ENCODE results near the gene ENO3.

DNA sequence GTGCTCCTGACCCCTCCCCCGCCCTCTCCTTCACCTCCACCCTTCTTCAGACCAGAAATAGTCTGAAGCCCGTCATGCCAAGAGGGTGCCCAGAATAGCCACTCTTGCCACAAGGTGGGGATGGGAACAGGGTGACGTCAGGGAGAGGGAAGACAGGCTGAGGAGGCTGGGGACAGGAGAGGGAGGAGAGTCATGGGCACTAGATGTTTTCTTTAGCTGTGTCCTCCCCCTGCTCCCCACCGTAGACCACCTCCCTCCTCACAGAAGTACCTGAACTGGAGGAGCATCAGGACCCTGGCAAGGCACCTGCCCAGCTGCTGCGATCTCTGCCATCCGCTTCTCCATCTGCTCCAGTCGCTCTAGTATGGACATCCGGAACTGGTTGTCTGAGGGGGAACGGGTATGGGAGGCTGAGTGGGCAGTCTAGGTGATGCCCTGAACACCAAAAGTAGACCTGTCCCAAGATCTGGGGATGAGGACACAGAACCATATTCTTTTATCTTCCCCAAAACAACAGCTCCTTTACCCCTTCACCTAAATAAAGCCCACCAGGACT lies 23.3 kb downstream of the ENO3 start:
- no peak for TF ChIP-seq GABPA (IDR thresholded peaks at IDR 0.05; ENCODE audit: low read depth)
- no peak for TF ChIP-seq POLR2AphosphoS5 (IDR thresholded peaks at IDR 0.05; ENCODE audit: low read depth, low read length)
- TF ChIP-seq CHD2 (IDR thresholded peaks at IDR 0.05; ENCODE audit: low read length, partially characterized antibody) = no peak
- TF ChIP-seq, protein P1, sequence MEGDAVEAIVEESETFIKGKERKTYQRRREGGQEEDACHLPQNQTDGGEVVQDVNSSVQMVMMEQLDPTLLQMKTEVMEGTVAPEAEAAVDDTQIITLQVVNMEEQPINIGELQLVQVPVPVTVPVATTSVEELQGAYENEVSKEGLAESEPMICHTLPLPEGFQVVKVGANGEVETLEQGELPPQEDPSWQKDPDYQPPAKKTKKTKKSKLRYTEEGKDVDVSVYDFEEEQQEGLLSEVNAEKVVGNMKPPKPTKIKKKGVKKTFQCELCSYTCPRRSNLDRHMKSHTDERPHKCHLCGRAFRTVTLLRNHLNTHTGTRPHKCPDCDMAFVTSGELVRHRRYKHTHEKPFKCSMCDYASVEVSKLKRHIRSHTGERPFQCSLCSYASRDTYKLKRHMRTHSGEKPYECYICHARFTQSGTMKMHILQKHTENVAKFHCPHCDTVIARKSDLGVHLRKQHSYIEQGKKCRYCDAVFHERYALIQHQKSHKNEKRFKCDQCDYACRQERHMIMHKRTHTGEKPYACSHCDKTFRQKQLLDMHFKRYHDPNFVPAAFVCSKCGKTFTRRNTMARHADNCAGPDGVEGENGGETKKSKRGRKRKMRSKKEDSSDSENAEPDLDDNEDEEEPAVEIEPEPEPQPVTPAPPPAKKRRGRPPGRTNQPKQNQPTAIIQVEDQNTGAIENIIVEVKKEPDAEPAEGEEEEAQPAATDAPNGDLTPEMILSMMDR (IDR thresholded peaks at IDR 0.05) = no peak
- TF ChIP-seq GATA2 (CRISPR knock-in tag; IDR thresholded peaks at IDR 0.05) = no peak
- no peak for TF ChIP-seq YY1 (IDR thresholded peaks at IDR 0.05; ENCODE audit: low read depth)
- TF ChIP-seq RFX5 (IDR thresholded peaks at IDR 0.05; ENCODE audit: low read length) = no peak
- TF ChIP-seq FOXM1 (IDR thresholded peaks at IDR 0.05; ENCODE audit: low read depth) = no peak
- no peak for TF ChIP-seq EZH2phosphoT487 (IDR thresholded peaks at IDR 0.05; ENCODE audit: borderline replicate concordance, low read depth)
- no peak for TF ChIP-seq USF1 (IDR thresholded peaks at IDR 0.05; ENCODE audit: borderline replicate concordance, low read depth)
